ENCODE results near the gene NANOGP8.
"Not testable (repeated sequence)": the region's sequence is repeated elsewhere in the genome, so short reads cannot be mapped to it uniquely, and the experiment has no call there.

The NANOGP8 gene

GRCh38 chr15:35085176-35085919, at the start of gene NANOGP8:
TSS of gene NANOGP8 (minus strand) at chr15:35085295. CDS start at chr15:35085110, 185 bp downstream.
- not testable (repeated sequence) for DNase-seq

- DNase-seq: no peak
Measured at GRCh38 chr15:35134299-35134698, 49.2 kb upstream of the NANOGP8 start.

GRCh38 chr15:35130245-35130644, 45.1 kb upstream of the NANOGP8 start:
- DNase-seq: no peak

GRCh38 chr15:35129361-35129760, 44.3 kb upstream of the NANOGP8 start:
- DNase-seq: no peak

- DNase-seq: no peak
Measured at GRCh38 chr15:35127717-35128116, 42.6 kb upstream of the NANOGP8 start.

- no peak for DNase-seq
Measured at GRCh38 chr15:35126236-35126635, 41.1 kb upstream of the NANOGP8 start.

- no peak for DNase-seq
Measured at GRCh38 chr15:35123743-35124142, 38.6 kb upstream of the NANOGP8 start.

GRCh38 chr15:35121611-35122359, 36.7 kb upstream of the NANOGP8 start:
- no peak for DNase-seq

GRCh38 chr15:35120173-35120572, 35.1 kb upstream of the NANOGP8 start:
- no peak for DNase-seq

- DNase-seq: no peak
Measured at GRCh38 chr15:35118960-35119359, 33.9 kb upstream of the NANOGP8 start.

GRCh38 chr15:35117543-35118265, 32.6 kb upstream of the NANOGP8 start:
- no peak for DNase-seq

GRCh38 chr15:35115155-35115725, 30.1 kb upstream of the NANOGP8 start:
- DNase-seq: no peak

GRCh38 chr15:35112346-35112745, 27.3 kb upstream of the NANOGP8 start:
- no peak for DNase-seq

GRCh38 chr15:35111861-35112260, 26.8 kb upstream of the NANOGP8 start:
- no peak for DNase-seq

GRCh38 chr15:35108453-35108852, 23.4 kb upstream of the NANOGP8 start:
- DNase-seq: no peak

GRCh38 chr15:35107561-35107960, 22.5 kb upstream of the NANOGP8 start:
- DNase-seq: no peak

GRCh38 chr15:35107122-35107521, 22.0 kb upstream of the NANOGP8 start:
- DNase-seq: no peak

GRCh38 chr15:35104526-35105147, 19.5 kb upstream of the NANOGP8 start:
- no peak for DNase-seq

GRCh38 chr15:35102186-35102585, 17.1 kb upstream of the NANOGP8 start:
- no peak for DNase-seq

GRCh38 chr15:35101335-35101734, 16.2 kb upstream of the NANOGP8 start:
- no peak for DNase-seq

GRCh38 chr15:35098737-35099136, 13.6 kb upstream of the NANOGP8 start:
- DNase-seq: no peak

- no peak for DNase-seq
Measured at GRCh38 chr15:35095941-35096340, 10.8 kb upstream of the NANOGP8 start.

- no peak for DNase-seq
Measured at GRCh38 chr15:35092846-35093245, 7.8 kb upstream of the NANOGP8 start.
